ENCODE results near the gene FUT1.

DNA sequence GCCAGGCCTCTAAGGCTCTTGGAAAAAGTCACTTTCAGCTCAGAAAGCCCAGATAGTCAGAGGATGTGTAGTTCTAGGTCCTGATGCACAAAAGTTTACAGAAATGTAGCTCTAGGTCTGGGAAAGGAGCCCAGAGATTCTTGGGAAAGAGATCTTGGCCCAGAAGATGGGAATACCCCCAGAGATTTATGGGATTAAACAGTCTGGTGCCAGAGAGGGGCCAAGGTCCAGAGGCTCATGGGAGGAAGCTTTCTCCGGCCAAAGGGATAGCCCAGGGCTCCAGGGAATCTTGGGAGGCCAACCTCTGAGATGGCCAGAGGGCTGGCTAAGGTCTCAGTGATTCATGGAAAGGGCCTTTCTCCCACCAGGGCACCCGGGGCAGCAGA is 43.2 kb upstream of the FUT1 start:
- TF ChIP-seq POLR2AphosphoS5 (IDR thresholded peaks at IDR 0.05) = no peak
- TF ChIP-seq, protein P1, sequence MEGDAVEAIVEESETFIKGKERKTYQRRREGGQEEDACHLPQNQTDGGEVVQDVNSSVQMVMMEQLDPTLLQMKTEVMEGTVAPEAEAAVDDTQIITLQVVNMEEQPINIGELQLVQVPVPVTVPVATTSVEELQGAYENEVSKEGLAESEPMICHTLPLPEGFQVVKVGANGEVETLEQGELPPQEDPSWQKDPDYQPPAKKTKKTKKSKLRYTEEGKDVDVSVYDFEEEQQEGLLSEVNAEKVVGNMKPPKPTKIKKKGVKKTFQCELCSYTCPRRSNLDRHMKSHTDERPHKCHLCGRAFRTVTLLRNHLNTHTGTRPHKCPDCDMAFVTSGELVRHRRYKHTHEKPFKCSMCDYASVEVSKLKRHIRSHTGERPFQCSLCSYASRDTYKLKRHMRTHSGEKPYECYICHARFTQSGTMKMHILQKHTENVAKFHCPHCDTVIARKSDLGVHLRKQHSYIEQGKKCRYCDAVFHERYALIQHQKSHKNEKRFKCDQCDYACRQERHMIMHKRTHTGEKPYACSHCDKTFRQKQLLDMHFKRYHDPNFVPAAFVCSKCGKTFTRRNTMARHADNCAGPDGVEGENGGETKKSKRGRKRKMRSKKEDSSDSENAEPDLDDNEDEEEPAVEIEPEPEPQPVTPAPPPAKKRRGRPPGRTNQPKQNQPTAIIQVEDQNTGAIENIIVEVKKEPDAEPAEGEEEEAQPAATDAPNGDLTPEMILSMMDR (IDR thresholded peaks at IDR 0.05) = no peak

All from gastroesophageal sphincter (tissue), 3 donors.